HCEC 1CT (cell line): ENCODE data around the gene SCARB1.
"Not testable (repeated sequence)": the region's sequence is repeated elsewhere in the genome, so short reads cannot be mapped to it uniquely, and the experiment has no call there.

Experiments used
- DNase-seq: peaks from one replicate; pipeline ENCODE4 v3.0.0-alpha.2; 2017

SCARB1 gene

DNA sequence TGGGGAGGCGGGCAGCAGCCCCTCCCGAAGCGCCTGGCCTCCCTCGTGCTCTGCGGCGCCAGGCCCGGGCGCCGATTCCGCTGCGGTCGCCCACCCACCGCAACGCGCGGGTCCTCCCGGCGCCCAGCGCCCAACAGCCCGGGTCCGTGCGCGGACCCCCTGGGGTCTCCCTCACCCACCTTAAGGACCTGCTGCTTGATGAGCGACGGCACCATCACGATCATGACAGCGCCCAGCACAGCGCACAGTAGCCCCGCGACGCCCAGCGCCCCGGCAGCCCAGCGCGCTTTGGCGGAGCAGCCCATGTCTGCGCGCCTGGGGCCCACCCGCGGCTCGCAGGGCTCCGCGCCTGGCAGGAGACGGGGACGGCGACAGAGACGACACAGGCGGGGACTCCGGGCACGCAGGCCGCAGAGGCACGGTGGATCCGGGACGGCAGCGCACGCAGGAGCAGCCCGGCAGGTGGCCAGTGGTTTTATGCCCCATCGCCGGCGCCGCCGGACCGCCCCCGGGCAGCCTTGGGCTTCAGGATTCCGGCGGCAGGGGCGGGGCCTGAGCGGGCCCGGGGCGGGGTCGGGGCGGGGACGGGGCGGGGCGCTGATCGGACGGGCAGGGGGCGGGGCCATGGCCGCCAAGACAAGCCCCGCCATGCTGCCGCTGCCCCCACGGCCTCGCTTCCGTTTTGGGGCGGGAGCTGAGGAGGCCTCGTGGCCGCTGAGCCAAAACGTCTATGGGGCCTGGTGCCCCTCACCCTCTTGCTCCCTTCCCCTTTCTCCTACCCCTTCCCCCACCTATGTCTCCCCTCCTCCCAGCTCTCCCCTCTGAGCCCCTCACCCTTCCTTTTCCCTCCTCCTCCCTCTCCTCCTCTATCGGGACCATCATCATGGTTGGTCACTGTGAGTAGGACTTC lies at the start of gene SCARB1:
Gene SCARB1 (minus strand): TSS at position 449 of the 910 bp plus-strand sequence. CDS start 144 bp downstream, at position 305.
- DNase-seq, result peak; percentile 78

DNA sequence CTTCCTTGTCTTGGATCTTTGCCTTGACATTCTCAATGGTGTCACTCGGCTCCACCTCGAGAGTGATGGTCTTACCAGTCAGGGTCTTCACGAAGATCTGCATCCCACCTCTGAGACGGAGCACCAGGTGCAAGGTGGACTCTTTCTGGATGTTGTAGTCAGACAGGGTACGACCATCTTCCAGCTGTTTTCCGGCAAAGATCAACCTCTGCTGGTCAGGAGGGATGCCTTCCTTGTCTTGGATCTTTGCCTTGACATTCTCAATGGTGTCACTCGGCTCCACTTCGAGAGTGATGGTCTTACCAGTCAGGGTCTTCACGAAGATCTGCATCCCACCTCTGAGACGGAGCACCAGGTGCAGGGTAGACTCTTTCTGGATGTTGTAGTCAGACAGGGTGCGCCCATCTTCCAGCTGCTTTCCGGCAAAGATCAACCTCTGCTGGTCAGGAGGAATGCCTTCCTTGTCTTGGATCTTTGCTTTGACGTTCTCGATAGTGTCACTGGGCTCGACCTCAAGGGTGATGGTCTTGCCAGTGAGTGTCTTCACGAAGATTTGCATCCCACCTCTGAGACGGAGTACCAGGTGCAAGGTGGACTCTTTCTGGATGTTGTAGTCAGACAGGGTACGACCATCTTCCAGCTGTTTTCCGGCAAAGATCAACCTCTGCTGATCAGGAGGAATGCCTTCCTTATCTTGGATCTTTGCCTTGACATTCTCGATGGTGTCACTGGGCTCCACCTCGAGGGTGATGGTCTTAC lies 49.0 kb upstream of the SCARB1 start:
- not testable (repeated sequence) for DNase-seq

DNA sequence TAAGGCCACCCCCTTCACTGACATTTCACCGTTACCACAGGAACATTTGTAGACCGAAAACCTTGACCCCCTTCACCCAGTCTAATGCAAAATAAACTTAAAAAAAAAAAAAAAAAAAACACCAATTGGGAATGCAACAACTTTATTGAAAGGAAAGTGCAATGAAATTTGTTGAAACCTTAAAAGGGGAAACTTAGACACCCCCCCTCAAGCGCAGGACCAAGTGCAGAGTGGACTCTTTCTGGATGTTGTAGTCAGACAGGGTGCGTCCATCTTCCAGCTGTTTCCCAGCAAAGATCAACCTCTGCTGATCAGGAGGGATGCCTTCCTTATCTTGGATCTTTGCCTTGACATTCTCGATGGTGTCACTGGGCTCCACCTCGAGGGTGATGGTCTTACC lies 47.9 kb upstream of the SCARB1 start:
- DNase-seq, result not testable (repeated sequence)

- no peak for DNase-seq
Measured at GRCh38 chr12:124910561-124911478, 47.2 kb upstream of the SCARB1 start.

- peak; percentile 63 for DNase-seq
Measured at GRCh38 chr12:124909831-124910560, 46.3 kb upstream of the SCARB1 start.

GRCh38 chr12:124906606-124907261 lies 43.1 kb upstream of the SCARB1 start:
- DNase-seq, result peak; percentile 82

GRCh38 chr12:124904306-124905098 lies 40.8 kb upstream of the SCARB1 start:
- DNase-seq, result peak; percentile 92

GRCh38 chr12:124902916-124903315 lies 39.3 kb upstream of the SCARB1 start:
- DNase-seq, result no peak

DNA sequence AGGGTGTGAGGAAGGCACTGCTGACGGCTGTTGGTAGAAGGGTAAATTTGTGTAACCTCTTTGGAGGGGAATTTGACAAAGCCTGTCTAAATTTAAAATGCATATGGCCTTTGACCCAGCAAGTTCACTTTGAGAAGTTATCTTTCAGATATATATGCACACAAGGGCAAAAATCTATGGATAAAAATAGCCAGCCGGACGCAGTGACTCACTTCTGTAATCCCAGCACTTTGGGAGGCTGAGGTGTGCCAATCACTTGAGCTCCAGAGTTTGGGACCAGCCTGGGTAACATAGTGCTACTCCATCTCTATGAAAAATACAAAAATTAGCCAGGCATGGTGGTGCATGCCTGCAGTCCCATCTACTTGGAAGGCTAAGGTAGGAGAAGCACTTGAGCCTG lies 37.3 kb upstream of the SCARB1 start:
- peak; percentile 49 for DNase-seq

DNA sequence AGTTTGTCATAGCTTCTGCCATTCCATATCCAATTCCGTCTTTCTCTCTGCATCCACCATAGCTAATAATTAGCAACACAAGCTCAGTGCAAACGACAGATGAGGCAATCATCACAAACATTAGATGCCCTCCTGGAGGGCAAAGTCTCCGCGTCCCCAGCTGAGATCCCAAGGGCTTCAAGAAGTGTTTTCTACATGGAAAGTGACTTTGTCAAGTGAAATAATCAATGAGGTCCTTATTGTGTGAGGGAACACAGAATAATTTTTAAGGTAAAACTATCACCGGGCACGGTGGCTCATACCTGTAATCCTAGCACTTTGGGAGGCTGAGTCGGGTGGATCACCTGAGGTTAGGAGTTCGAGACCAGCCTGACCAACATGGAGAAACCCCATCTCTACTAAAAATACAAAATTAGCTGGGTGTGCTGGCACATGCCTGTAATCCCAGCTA lies 36.7 kb upstream of the SCARB1 start:
- DNase-seq, result not testable (repeated sequence)

DNA sequence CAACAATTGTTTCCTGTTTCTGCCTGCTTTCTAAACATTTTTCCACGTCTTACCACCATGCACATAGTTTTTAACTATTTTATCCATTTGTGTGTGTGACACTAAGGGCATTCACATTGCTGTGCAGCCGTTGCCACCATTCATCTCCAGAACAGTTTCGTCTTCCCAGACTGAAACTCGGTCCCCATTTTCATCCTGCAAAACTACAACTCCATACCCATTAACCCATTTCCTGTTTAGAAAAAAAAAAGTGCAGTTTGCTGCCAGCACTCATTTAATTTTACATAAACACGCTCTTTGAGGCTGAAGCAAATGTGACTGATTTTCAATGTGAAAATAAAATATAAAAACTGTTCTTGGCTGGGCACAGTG lies 35.2 kb upstream of the SCARB1 start:
- DNase-seq, result no peak

GRCh38 chr12:124898200-124898922 lies 34.7 kb upstream of the SCARB1 start:
- DNase-seq, result peak; percentile 55

DNA sequence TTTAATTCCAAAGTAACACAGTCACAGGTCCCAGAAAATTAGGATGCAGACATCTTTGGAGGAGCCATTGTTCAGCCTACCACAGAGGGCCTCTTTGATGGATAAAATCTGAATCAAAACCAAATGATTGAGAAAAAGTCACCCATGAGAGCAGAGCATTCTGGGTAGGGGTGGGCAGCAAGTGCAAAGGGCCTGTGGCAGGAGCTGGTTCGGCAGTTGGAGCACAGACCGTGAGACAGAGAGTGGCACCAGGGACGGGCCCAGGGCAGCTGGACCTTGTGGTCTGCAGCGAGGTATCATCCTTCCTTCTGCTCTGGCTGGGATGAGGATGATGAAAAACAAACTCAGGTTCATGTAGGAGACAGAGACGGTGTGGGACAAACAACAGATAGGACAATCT lies 32.8 kb upstream of the SCARB1 start:
- no peak for DNase-seq

- DNase-seq, result no peak
Measured at GRCh38 chr12:124893792-124894516, 30.3 kb upstream of the SCARB1 start.

DNA sequence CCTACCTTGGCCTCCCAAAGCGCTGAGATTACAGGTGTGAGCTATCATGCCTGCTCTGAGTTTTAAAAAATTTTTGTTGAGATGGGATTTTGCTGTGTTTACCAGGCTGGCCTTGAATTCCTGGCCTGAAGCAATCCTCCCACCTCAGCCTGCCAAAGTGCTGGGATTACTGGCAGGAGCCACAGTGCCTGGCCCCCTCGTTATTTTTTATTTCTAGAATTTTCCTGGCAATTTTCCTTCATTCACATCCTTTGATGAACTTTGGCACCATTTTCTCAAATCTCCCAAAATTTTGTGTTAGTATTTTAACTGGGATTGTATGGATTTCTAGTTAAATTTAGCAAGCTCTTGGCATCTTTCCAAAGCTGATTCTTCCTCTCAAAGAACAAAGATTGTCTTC lies 24.6 kb upstream of the SCARB1 start:
- no peak for DNase-seq

GRCh38 chr12:124887766-124888165 lies 24.1 kb upstream of the SCARB1 start:
- DNase-seq, result not testable (repeated sequence)

GRCh38 chr12:124884587-124885438 lies 21.1 kb upstream of the SCARB1 start:
- DNase-seq, result no peak
